HG03442 (cell line): ENCODE data around the gene CNDP1.
"Not testable (repeated sequence)": the region's sequence is repeated elsewhere in the genome, so short reads cannot be mapped to it uniquely, and the experiment has no call there.

ENCODE experiments used
- ATAC-seq: cut with Tn5 transposase; IDR thresholded peaks from one replicate; pipeline ENCODE4 v1.9.1; 2021; ENCODE audit warnings: mild to moderate bottlenecking, moderate library complexity; ENCODE audit not compliant: unreplicated experiment

CNDP1 gene

DNA sequence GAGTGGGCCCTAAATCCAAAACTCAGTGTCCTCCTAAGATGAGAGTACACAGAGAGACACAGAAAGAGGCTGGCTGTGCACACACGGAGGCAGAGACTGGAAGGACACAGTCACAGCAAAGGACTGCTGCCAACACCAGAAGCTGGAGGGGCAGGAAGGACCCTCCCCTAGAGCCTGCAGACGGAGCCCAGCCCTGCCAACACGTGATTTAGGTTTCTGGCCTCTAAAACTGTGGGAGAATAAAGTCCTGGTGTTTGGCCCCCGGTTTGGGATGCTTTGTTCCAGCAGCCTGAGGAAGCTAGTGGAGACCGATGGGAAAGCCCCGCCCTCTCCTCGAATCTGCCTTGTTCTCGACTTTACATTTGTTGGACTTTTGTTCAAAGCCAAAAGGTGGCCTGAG, 10.6 kb downstream of the CNDP1 start:
- no peak for ATAC-seq

DNA sequence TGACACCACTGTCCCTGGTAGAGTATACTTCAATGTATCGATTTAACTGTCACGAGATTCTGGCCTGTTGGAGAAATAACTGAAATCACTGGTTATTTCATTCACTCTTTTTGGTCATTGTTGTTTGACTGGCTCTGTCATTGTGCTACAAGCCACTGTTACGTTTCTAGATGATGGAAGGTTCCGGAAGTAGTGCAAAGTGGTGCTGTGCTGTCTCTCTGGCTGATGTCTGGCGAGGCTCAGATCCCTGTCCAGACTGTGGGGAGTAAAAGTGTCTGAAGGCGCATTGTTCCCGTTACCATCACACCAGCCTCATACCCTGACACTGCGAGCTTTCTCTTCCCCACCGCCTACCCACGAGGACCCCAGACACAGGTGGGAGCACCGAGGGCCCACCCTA, 11.7 kb downstream of the CNDP1 start:
- ATAC-seq = no peak

GRCh38 chr18:74546751-74547530, 12.6 kb downstream of the CNDP1 start:
- no peak for ATAC-seq

DNA sequence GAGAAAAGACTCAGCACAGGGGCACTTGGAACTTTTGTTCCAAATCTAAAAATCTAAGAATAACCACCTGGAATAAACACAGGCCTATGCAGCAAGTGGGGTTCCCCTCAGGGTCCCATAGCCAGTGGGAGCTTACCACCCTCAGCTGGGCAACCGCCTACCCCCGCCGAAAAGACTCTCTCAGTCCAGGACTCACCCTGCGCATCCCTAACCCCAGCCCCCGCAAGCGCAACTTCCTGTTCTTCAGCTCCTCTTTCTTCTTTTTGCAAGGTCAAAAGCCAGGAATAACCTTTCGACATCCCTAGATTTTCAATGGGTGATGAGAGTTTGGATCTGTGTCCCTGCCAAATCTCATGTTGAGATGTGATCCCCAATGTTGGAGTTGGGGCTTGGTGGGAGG, 13.6 kb downstream of the CNDP1 start:
- ATAC-seq = no peak

- no peak for ATAC-seq
Measured at GRCh38 chr18:74549591-74550104, 15.3 kb downstream of the CNDP1 start.

GRCh38 chr18:74550886-74551285, 16.6 kb downstream of the CNDP1 start:
- ATAC-seq = no peak

DNA sequence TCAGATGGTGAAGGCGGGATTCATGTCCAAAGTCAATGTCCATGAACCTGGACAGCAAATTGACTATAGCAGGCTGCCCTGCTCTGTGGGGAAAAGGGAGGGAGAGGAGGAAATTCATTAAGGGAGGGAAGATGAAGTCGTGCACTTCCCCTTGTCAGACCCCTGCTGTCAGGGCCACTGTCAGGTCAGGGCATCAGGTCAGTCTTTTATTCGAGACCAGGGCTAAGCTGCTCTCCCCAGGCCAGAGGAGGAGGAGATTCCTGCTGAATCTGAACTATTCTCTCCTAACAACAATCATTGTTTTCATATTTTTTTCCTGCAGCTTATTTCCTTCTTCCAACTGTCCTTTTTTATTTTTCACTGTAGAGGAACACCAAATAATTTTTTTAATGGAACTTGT, 17.2 kb downstream of the CNDP1 start:
- ATAC-seq = no peak

DNA sequence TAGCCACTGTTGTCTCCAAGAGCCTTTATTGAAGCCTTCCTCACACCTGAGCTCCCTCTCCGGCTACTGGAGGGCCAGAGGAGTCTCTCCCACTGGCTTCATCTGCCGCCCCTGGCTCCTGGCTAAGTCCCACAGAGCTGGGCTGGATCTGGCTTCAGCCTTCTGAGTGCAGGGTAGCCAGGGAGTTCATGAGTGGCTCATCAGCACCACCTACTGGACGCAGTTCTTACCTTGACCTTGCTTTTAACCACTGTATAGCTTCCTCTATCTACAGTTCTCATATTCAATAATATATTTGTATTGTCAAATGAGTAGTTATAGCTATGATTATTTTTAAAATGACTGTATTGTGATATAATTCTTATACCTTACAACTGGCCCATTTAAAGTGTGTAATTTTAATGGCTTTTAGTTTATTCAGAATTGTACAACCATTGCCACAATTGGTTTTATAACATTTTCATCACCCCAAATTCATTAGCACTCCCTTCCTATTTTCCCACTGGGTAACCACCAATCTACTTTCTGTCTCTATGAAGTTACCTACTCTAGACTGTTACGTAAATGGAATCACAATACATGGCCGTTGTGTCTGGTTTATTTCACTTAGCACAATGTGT, 17.7 kb downstream of the CNDP1 start:
- ATAC-seq = peak; percentile 99

DNA sequence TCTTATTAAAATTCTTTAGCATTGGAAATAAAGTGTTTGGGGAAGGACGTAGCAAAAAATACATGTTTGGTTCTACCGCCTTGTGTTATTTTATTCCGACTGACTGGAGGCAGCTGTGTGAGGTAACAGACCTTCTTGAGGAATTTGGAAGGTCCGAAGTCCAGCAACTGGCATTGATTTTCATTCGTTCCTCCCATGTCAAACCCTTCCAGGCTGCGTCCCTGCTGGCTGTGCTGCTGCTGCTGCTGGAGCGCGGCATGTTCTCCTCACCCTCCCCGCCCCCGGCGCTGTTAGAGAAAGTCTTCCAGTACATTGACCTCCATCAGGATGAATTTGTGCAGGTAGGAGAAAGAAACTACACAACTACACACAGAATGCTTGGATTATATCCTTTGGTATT, 21.8 kb downstream of the CNDP1 start:
- no peak for ATAC-seq

DNA sequence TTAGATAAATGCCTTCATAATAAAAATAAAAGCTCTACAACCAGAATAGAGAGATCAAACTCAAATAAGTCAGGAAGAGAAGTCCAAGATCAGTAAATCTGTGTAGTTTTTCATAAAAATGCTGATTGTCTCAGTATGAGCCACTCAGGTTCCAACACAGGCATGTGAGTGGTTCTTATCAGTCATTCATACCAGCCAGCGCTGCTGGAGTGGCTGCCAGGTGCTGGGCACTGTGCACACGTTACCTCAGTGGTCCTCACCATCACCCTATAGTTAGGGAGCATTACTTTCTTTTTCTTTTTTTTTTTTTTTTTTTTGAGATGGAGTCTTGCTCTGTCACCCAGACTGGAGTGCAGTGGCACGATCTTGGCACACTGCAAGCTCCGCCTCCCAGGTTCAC, 23.8 kb downstream of the CNDP1 start:
- no peak for ATAC-seq

GRCh38 chr18:74562131-74562730, 27.9 kb downstream of the CNDP1 start:
- ATAC-seq = no peak

DNA sequence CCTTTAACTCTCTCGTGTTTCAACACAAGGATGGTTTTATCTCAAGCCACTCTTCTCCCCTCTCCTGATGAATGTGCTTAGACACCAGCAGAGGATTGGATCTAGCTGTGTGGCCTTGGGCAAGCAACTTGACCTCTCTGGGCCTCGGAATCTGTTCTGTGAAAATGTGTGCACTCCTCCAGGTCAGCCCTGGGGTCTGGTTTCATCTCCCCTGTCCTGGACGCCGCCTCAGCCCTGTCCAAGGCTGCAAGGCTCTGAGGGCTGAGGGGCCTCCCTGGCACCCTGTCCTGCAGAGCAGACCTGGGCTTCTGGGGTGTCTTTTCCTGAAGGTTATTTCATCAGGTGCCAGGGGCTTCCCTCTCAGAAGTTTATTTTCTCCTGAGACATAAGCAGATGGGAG, 28.5 kb downstream of the CNDP1 start:
- ATAC-seq = no peak

DNA sequence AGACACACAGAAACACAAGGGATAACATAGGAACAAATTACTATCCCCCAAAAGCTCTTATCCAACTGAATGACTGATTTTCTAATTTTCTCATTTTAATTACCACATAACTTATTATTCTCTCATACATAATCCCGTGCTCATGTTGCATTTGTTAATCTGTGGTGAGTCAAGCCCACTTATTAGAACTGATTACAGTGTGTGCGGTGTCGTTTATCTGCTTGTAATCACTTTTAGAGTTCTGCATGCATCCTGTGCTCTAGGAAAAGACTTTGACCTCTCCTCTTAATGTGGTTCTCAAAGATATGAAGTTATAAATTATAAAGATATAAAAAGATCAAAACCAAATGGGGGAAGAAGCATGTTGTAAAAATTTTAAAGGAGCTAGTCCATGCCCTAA, 29.7 kb downstream of the CNDP1 start:
- ATAC-seq = no peak

- ATAC-seq = not testable (repeated sequence)
Measured at GRCh38 chr18:74565164-74565563, 30.9 kb downstream of the CNDP1 start.

DNA sequence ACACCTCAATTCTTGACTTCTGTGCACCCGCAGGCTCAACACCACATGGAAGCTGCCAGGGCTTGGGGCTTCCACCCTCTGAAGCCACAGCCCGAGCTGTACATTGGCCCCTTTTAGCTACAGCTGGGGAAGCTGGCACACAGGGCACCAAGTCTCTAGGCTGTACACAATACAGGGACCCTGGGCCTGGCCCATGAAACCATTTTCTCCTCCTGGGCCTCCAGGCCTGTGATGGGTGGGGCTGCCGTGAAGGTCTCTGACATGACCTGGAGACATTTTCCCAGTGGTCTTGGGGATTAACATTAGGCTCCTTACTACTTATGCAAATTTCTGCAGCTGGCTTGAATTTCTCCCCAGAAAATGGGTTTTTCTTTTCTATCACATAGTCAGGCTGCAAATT, 31.7 kb downstream of the CNDP1 start:
- not testable (repeated sequence) for ATAC-seq

- no peak for ATAC-seq
Measured at GRCh38 chr18:74567822-74568221, 33.5 kb downstream of the CNDP1 start.

DNA sequence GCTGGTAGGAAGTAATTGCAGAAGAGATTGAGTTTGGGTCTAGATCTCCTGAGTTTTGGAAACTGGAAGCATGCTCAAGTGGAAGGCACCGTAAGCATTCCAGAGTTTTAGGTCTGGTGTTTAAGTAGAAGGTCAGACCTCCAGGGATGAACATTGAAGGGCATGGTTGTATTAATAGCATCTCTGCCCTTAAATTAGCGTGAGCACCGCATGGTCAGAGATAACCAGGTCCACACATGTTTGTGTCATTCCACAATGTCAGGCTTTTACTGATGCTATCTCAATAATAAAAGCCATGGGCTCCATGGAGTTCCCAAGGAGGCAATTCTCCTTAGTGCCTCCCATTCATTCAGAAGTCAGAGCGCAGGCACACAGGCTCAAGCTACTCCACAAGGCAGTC, 35.1 kb downstream of the CNDP1 start:
- no peak for ATAC-seq

GRCh38 chr18:74570266-74570665, 36.0 kb downstream of the CNDP1 start:
- no peak for ATAC-seq

DNA sequence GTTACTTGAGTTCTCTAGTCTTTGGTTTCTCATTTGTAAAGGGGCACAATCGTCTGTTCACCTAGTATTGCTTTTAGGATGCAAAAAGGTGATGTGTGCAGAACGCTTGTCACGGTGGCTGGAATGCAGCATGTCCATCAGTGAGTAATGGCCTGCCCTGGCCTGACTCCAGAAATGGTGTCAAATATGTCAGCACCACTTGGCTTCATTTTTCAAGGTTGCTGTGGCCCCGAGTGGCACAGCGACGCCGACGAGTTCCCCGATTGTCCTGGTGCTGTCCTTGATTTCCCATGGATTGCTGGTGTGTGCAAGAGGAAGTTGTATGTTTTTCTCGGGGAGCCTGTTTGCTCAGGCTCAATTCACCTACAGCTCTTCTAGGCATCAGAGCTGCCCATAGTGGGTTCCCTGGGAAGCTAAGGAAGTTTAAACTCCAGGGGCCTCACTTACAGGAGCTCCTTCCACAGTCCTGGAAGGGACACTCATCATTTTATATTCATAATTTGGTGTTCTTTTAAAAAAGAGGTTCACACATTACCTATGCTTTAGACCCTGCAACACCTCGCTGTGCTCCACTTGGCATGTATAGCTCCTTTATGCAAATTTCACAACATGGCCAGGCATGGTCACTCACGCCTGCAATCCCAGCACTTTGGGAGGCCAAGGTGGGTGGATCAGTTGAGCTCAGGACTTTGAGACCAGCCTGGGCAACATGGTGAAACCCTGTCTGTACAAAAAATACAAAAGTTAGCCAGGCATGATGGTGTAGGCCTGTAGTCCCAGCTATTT, 37.8 kb downstream of the CNDP1 start:
- ATAC-seq = no peak

GRCh38 chr18:74573053-74573452, 38.8 kb downstream of the CNDP1 start:
- no peak for ATAC-seq

GRCh38 chr18:74574916-74575315, 40.6 kb downstream of the CNDP1 start:
- ATAC-seq = no peak
